GM21717 (cell line): ENCODE data around the gene MMP13.
"Not testable (repeated sequence)": the region's sequence is repeated elsewhere in the genome, so short reads cannot be mapped to it uniquely, and the experiment has no call there.

Experiments
- ATAC-seq: cut with Tn5 transposase; IDR thresholded peaks from one replicate; pipeline ENCODE4 v1.9.1; 2021; ENCODE audit warnings: mild to moderate bottlenecking, moderate library complexity; ENCODE audit not compliant: unreplicated experiment

The MMP13 gene

GRCh38 chr11:102905848-102906247, 49.7 kb downstream of the MMP13 start:
- ATAC-seq = not testable (repeated sequence)

GRCh38 chr11:102903895-102904294, 51.6 kb downstream of the MMP13 start:
- ATAC-seq = not testable (repeated sequence)

GRCh38 chr11:102900346-102900745, 55.2 kb downstream of the MMP13 start:
- no peak for ATAC-seq
